NCI-H82 treated with DMSO at 0.1 percent for 48 hours (cell line): Measurements from ENCODE around the gene EBLN2.

Experiments
- DNase-seq: peaks from one replicate; lab custom pipeline; 2025; ENCODE audit not compliant: unreplicated experiment; lab: John Stamatoyannopoulos, UW

EBLN2 gene

DNA sequence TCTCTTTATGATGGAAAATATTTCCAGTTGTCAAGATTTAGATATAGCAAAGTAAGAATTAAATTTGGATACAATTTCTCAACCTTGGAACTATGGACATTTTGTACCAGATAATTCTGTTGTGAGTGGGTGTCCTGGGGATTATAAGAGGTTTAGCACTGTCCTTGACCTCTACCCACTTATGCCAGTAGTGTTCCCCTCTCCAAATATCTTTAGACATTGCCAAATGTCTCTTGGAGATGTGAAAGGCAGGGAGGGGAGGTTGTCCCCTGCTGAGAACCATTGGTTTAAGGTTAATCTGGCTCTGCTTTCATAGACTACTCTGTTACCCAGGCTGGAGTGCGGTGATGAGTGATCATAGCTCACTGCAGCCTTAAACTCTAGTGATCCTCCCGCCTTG lies at the start of gene EBLN2:
EBLN2 (plus strand) TSS at position 244 of the 400 bp plus-strand sequence. CDS start 423 bp downstream, outside the sequence.
- no peak for DNase-seq

DNA sequence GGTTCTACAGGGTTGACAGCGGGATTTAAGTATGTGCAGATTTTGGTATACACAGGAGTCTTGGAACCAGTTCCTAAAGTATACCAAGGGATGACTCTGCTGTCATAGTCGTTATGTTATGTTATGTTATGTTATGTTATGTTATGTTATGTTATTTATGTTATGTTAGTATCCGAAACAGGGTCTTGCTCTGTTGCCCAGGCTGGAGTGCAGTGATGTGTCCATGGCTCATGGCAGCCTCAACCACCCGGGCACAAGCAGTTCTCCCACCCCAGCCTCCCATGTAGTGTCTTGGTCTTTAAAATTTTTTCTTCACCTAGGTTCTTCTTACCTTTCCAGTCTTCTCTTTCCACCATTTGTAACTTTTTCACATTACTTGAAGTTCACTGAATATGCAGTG lies 43.2 kb upstream of the EBLN2 start:
- DNase-seq, result no peak

DNA sequence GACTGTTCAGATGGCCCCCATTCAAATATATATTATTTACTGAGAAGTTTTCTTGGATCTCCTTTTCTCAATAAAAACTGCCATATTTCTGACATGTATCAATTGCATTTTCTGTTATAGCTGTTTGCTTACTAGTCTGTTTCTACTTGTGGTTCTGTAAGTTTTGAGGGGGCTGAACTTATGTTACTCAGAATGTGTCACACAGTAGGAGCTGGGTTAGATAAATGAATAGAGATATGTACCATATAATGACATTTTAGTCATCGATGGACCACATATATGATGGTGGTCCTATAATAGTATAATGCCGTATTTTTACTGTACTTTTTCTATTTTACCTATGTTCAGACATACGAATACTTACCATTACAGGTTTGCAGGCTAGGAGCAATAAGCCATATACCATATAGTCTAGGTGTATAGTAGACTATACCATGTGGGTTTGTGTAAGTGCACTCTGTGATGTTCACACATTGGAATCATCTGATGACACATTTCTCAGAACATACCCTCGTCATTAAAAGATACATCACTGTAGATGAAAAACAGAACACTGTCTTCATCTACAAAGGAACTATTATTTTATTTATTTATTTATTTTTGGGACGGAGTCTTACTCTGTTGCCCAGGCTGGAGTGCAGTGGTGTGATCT lies 42.5 kb upstream of the EBLN2 start:
- DNase-seq, result no peak

DNA sequence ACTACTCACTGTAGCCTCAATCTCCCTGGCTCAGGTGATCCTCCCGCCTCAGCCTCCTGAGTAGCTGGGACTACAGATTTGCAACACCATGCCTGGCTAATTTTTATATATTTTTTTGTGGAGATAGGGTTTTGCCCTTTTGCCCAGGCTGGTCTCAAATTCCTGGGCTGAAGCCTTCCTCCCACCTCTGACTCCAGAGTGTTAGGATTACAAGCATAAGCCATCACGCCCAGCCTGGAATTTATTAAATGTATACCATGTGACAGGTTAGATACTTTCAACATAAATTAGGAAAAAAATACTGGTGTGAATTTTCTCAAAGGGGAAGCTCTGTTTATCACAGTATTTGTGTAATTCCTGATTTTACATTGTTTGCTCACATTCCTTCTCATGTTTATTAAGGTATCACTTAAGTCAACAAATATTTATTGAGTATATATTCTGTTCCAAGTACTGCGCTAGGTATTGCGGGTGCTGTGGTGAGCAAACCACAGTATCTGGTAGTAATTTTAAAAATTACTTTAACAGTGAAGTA lies 40.1 kb upstream of the EBLN2 start:
- no peak for DNase-seq

DNA sequence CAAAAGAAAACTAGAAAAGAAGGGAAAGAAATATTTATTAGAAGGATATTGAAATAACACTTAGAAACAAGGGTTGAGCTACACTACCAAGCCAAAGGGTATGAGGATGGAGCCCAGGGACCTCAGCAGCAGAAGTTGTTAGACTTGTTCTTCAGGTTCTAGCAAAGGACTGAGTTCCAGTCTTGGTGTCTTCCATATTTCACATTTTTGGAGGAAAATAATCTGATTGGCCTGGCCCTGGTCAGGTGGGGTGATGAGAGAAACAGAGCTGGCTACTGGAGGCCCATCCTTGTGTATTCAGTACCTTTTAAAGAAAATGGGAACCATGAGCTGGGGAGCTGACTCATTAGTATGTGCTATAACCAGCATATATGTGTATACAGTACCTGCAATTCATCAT lies 36.6 kb upstream of the EBLN2 start:
- no peak for DNase-seq

DNA sequence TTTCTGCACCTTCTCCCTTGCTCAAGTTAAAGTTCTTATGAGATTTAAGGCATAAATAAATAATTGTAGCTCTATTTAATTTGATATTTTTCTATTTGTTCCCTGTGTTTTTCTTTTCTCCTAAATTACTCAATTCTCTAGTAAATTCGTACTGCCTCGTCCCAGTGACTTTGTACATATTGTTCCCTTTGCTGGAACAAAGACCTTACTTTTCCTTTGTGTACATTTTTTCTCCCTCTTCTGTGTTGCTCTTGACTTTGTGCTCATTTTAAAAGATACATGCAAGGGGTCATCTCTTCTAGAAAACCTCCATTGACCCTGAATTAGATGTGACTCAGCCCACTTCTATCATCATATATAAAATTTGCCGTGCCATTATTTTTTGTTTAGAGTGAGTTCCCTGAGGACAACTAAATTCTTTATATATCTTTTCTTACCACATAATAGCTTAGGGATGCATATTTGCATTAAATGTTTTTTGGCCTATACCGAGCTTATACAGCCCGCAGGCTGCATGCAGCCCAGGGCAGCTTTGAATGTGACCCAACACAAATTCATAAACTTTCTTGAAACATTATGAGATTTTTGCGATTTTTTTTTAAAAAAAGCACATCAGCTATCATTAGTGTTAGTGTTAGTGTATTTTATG lies 35.2 kb upstream of the EBLN2 start:
- DNase-seq, result no peak

DNA sequence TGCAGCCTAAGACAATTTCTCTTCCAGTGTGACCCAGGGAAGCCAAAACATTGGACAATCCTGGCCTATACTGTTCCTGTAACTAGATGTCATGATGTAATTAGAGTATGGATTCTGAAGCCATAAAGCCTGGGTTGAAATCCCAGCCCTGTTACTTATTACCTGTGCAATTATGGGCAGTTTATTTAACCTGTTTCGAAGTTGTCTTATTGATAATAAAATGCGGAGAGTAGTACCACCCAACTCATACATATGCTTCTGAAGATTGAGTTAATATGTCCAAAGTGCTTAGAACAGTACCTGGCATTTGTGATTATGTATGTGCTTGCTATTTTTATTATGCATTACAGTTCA lies 34.7 kb upstream of the EBLN2 start:
- no peak for DNase-seq

DNA sequence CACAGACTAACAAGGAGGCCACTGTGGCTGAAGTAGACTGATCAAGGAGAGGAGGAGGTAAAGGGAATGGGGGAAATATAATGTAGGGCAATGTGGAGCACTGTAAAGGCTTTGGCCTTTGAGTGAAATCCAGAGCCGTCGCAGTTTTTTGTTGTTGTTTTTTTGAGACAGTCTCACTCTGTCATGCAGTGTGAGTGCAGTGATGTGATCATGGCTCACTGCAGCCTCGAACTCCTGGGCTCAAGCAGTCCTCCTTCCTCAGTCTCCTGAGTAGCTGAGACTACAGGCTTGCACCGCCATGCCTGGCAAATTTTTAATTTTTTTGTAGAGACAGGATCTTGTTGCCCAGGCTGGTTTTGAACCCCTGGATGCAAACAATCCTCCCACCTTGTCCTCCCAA lies 32.7 kb upstream of the EBLN2 start:
- DNase-seq, result no peak

DNA sequence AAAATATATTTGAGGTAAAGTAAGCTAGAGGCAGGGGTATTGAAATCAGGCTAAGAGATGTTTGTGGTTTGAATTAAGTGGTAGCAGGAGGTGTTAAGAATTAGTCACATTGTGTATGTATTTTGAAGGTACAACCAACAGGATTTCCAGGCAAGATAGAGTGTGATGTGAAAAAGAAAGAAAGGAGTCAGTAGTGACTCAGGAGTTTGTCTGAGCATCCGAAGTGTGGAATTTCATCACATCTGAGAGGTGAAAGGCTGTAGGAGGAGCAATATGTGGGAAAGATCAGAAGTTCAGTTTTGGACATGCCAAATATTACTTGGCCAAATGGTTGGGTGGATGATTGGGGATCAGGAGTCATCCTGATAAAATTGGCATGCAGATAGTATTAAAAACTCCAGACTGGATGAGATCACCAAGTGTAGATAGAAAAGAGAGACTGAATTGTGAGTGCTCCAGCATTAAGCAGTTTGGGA lies 32.1 kb upstream of the EBLN2 start:
- DNase-seq, result no peak

DNA sequence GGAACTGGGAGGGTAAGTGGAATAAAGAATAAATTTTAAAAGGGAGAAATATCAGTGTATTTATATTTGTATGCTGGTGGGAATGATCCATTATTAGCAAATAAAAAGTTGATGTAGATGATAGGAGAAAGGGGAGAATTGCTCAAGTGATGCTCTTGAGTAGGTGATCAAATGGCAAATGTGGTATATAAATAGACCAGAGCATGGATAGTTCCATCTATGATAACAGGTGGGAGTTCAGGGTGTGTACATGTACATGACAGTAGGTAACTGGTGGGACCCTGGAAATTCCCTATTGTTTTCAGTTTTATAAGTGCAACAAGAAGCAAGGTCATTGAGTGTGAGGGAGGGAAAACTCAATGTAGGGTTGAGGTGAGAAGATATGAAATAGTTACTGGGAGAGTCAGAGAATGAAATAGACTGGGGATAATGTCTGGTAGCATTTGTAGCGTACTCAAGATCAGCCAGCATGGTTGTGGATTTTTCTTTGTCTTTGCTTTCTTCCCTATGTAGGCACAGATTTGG lies 31.3 kb upstream of the EBLN2 start:
- DNase-seq, result no peak

DNA sequence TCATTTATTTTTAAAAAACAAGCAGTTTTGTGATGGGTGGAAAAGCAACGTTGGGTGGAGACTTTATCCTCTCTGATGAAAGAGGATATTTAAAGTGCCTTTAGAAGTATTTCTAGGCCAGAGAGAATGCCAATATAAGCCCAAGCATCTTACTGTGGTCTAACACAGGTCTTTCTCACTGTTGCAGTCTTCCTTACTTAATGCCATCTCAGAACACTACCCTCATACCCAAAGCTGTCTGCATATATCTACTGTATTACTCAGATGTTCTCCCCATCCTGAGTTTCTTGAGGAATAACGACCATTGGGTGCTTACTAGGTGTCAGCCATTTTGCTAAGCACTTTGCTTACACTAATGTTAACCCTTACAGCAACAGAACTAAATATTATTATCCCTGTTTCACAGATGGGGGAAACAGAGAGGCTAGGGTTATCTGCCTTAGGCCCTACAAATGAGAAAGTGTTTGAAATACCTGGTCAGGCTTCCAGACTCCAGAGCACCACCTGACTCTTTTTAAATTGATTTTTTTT lies 29.8 kb upstream of the EBLN2 start:
- DNase-seq, result no peak

DNA sequence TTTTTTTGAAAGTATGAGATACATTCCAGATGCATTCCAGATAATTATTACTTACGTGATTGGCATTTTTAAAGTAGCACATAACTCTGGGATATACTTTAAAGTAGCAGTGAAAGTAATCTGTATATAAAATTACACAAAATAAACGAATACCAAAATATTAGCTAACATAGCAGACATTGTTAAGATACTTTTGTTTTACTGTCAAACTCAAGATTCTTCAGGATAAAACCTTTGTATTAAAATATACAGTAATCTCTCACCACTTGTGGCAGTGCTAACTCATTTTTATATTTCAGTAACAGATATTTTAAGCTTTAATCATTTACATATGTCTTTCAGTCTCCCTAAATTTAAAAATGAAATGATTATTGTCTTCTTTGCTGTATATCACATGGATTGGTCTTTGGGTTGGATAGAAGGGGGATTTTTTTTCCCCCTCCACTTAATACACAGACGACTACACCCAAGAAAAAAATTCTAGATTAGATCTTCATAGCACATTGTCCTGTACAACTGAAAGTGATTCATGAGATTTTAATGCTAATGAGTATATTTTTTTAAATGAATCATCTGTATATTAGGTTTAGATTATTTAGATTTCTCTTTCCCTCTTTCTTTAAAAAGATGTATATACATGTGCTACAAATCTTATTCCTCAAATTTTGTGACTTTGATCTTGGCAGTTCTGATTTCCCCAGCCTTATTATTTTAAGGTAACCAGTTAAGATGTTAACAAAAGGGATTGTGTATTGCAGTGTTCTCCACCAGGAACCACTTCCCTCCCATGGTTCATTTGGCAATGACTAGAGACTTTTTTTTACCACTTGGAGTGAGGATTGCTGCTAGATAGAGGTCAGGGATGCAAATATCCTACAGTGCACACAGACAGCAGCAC lies 24.5 kb upstream of the EBLN2 start:
- DNase-seq, result no peak

DNA sequence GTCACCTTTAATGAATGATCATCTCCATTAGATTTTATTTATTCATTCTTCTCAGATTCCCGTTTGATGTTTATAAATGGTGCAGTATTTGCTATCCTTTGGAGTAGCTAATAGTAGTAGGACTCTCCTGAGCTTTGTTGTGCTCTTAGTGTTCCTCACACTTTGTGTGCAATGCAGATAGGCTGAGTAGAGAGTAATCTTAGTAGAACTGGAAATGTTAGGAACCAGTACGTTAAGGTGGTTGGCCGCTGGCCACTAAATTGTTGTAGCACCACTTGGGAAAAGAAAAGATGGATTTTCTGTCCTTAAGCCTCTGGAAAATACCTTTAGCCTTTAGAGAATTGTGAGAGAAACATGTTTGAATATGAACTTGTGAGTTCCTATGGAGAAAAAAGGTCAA lies 19.9 kb upstream of the EBLN2 start:
- DNase-seq, result no peak

DNA sequence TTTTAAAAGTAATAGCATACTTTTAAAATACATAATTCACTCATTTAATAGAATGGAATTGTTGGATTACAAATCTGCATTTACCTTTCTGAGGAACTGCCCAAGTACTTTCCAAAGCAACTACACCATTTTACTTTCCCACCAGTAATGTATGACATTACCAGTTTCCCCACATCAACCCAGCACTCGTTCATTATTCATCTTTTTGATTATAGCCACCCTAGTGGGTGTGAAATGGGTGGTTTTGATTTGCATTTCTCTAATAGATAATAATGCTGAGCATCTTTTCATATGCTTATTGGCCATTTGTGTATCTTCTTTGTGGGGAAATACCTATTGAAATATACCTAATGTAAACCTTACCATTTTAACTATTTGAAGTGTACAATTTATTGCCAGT lies 18.0 kb upstream of the EBLN2 start:
- DNase-seq, result no peak

DNA sequence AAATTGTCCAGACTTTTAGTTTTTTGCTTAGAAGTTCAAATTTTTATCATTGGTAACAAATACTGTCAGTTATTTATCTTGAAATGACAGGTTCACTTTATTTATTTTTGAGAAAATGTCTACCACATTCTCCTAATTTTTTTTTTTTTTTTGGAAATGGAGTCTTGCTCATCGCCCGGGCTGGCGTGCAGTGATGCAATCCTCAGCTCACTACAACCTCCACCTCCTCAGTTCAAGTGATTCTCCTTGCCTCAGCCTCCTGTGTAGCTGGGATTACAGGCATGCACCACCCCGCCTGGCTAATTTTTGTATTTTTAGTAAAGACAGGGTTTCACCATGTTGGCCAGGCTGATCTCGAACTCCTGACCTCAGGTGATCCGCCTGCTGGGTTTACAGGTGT lies 16.1 kb upstream of the EBLN2 start:
- no peak for DNase-seq

DNA sequence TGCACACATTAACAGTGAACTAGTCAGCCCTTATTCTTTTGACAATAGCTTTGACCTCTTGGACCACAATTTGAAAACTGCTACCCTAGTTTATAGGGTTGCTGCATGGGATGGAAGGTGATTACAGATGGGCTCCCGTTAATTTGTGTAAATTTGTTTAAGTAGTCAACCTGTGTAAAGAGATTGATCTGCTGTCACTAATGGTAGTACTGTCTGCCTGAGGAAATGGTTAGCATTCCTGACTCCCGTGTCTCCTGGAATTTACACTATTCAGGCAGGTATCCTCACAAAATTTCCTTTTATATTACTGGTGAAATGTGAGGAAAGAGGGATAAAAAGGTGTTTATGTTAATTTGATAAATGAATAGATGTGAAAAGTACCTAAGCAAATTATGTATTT lies 15.3 kb upstream of the EBLN2 start:
- DNase-seq, result no peak

DNA sequence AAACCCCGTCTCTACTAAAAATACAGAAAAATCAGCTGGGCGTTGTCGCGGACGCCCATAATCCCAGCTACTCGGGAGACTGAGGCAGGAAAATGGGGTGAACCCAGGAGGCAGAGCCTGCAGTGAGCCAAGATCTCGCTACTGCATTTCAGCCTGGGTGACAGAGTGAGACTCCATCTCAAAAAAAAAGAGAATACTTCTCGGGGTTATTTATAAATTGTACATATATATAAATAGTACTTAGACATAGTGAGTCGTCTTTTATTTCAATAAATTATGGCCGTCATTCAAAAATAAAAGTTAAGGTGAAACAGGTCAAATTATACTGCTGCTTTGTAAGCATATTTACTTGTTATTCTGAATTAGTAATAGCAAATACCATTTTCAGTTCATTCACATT lies 12.1 kb upstream of the EBLN2 start:
- DNase-seq, result no peak

DNA sequence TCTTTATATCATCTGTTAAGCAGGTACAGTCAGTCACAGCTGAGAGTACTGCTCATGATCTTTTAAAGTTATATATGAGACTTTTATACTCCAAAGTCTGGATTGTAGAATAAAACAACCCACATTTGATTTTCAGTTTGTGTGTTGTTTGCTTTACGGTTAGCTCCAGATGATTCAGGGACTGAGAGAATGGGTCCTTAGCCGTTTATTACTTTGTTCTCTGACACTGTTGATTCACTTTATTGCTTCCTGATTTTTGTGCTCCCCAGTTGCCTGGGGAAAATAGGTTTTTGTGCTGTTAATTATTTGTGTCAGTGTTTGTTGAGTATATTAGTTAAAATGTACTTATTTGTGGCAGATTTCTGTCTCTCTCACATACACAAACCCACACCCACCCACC lies 8.6 kb upstream of the EBLN2 start:
- no peak for DNase-seq

DNA sequence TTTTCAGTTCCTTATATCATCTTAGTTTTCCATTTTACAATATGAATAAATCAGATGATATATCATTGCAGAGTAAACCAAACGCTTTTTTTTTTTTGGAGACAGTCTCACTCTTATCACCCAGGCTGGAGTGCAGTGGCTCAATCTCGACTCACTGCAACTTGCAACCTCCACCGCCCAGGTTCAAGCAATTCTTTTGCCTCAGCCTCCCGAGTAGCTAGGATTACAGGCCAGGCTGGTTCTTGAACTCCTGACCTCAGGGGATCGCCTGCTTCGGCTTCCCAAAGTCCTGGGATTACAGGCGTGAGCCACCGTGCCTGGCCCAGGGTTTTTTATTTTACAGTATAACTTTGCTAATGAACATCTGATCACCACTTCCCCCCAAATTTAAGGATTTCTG lies 5.9 kb upstream of the EBLN2 start:
- DNase-seq, result no peak

DNA sequence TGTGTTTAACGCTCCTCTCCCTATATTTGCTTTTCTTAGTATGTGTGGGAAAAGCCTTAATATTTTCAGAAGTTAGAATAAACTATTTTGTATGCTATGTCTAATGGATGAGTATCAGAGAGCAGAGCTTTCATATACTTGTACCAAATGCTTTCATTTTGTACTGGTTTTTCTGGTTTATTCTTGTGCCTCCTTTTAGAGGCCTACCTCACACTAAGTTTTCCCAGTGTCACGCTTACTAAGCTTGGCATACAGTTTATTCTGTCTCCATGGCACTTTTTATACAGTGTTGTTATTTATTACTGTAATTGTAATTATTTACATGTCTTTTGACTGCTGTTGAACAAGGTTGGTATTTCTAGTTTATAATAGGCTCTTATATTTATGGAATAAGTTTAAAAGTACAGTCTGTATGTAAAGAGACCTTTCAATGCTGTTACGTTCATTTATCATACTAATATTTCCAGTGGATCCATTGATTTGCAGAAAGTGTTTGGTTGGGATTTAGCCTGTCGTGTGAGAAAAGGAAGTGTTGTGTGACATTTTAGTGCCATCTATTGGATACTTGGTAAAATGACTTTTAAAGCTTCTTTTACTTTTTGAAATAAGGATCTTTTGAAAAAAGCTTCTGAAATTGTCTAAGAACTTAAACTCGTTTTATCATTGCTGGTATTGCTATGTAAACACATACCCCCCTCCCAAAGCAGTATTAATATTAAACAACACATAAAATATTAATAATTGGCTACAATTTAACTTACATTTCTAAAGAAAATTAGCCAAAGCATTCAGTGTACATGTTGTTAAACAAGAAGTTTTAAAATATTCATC lies 5.2 kb upstream of the EBLN2 start:
- DNase-seq, result no peak

DNA sequence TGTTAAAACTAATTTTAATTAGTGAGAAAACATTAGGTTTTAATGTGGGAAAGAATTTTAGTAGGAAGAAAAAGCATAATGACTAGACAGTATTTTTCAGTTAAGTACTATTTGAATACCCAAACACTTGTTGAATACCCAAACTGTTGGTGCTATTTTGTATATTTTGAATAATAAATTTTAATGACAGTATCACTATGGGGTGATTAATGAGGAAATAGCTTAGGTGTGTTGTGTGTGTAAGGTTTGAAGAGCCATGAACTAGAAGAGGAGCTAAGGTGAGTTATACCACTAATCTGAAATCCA lies 4.7 kb upstream of the EBLN2 start:
- DNase-seq, result no peak
